NCI-H1105 (cell line): ENCODE results near the gene LONRF2.

Experiments used
- DNase-seq: peaks from one replicate; lab custom pipeline; 2025; lab: John Stamatoyannopoulos, UW

The LONRF2 gene

GRCh38 chr2:100275200-100275589, 47.1 kb downstream of the LONRF2 start:
- DNase-seq = no peak

DNA sequence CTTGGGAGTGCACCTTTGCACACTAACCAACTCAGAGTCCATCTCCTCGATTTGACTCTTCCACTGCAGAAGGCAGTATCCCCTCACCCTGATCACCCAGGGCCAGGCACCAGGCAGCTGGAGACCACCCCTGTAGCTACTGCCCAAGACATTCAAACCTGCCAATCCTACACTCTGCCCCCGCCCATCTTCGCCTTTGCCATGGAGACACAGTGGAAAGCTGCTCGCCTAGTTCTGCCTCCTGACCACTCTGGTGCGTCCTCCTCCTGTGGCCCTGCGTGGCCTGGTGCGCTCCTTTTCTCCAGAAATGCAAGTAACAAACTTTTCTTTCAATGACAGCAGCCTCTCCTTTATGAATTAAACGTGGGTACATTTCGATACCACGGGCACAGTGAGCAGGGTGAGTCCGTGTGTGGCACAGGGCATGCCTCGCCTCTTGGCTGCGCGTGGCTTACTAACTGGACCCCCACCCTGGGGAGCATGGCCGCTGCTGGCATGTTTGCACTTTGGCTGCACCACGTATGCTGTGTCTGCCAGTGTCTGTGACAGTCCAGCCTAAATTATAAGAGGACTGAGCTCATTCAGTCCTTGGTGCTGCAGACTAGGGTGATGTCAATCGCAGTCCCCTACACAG, 47.6 kb downstream of the LONRF2 start:
- no peak for DNase-seq

- DNase-seq = no peak
These were observed 48.2 kb downstream of the LONRF2 start for GRCh38 chr2:100274076-100274475.

DNA sequence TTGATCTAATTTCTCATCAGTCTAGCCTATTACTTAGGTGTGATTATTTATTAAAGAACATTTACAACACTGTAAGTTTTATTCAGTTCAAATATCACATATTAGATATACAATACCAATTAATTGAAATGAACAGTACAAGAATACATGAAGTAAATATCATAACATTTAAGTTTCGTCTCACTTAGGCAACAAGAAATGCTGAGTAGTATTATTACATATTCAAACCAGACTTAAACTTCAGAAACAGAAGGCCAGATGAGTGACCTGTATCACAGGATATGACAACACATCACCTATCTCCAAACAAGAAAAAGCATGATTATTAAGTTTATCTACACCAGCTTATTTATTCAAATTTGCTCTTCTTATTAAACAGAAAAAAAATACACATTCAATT, 48.9 kb downstream of the LONRF2 start:
- no peak for DNase-seq

DNA sequence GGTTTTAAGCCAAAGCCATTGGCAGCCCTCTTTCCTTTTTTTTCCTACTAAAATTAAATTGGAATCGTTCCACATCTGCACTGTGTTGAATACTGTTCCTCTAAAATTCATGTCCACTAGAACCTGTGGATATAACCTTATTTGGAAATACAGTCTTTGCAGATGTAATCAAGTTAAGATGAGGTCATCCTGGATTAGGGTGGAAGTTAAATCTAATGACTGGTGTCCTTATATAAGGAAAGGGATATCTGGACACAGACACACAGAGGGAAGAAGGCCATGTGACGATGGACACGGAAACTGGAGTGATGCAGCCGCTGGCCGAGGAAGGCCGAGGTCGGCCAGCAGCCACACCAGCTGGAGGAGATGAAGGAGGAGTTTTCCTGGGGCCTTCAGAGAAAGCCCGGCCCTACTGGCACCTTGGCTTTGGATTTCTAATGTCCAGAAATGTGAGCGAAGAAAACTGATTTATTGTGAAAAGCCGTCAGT, 49.4 kb downstream of the LONRF2 start:
- DNase-seq = no peak

DNA sequence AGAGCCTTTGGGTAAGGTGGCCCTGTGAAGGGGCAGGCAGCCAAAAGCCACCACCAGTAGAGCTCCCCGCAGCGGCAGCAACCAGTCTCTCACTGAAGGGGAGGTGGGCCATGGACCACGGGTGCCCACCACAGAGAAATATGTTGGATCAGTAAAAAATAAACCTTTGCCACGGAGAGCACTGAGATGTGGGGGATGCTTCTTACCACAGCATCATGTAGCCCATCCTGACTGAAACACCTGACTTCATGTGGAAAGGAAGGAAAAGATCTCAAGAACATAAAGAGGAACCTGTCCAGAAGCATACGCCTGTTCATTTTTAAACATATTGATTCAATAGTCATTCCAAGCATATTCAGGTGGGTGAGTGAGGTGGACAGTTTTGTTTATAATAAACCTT, 51.1 kb downstream of the LONRF2 start:
- DNase-seq = no peak

- no peak for DNase-seq
These were observed 51.7 kb downstream of the LONRF2 start for GRCh38 chr2:100270381-100271146.

- DNase-seq = no peak
These were observed 52.4 kb downstream of the LONRF2 start for GRCh38 chr2:100269889-100270288.

DNA sequence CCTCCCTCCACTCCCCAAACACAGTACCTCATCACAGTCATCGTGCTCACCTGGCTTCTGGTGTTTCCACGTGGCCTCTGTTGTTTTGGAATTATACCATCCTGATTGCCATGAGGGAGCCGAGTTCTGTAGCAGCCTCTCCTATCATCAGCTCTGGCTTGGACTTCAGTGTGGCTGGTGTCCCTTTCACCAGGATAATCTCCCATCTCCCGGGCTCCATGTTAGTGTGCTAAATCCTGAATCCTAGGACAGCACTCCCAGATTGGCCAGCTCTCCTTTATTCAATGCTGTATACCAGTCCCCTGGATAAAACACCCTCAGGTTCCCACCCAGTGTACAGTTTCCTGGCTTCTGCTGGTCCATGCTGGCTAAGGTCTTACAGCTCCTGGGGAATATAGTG, 53.3 kb downstream of the LONRF2 start:
- DNase-seq = no peak

GRCh38 chr2:100267751-100268150, 54.5 kb downstream of the LONRF2 start:
- DNase-seq = no peak

GRCh38 chr2:100266126-100266525, 56.2 kb downstream of the LONRF2 start:
- no peak for DNase-seq

DNA sequence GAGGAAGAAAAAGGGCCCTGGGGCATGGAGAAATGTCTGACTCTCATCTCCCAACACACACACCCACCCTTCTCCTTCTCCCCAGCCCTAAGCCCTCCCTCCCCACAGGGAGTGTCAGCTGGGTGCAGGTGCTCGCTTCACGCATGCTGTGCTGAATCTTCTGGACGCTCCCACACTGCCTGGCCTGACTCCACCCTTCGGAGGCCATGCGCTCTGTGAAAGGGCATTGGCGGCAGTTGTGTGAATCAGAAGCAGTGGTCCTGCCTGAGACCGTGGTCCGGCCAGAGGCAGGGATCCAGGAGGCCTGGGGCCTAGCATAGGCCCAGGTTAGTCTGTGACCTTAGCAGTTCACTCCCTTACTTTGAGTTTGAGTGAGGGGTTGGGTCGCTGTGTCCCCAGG, 57.1 kb downstream of the LONRF2 start:
- DNase-seq = no peak

- no peak for DNase-seq
These were observed 57.6 kb downstream of the LONRF2 start for GRCh38 chr2:100264651-100265050.

- no peak for DNase-seq
These were observed 58.2 kb downstream of the LONRF2 start for GRCh38 chr2:100264121-100264520.

GRCh38 chr2:100262555-100263320, 59.6 kb downstream of the LONRF2 start:
- DNase-seq = peak; percentile 14

- no peak for DNase-seq
These were observed 60.3 kb downstream of the LONRF2 start for GRCh38 chr2:100262046-100262445.

DNA sequence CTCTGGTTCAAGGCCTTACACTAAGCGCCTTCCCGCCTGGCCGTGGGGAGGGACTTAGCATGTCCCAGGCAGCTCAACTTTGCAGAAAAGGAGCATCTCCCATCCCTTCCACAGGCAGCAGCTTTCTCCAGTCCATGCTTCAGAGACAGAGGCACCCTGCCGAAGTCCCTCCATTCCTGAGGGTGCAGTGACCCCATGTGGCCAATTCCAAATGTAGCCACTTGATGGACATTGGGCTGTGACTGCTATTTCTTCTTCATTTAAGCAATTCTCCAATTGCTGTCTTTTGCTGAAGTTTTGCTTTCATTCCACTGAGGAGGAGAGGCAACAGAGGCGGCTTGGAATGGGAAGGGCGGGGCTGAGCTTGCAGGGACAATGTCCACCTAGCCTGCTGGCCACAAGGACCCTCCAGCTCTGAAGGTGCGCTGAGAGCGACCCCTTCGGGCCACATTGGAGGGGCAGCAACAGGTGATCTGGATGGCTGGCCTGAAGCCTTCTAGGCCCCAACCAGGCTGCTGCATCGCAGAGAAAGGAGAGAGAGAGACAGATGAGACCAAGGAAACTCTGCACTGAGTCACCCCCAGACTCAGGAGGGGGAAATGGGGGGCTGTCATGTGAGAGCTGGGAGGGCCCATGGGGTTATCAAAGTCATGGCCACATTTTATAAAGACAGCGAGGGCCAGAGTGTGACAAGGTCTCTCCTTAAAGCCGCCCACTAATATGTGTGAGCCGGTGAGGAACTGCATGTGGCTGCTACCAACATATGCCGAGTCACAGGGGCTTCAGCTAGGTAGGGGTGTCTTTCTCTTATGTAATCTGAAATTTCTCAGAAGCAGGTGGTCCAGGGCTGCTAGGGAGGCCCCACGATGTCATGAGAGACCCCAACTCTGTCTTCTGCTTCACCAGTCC, 61.3 kb downstream of the LONRF2 start:
- DNase-seq = peak; percentile 18

- DNase-seq = no peak
These were observed 63.2 kb downstream of the LONRF2 start for GRCh38 chr2:100259106-100259505.

DNA sequence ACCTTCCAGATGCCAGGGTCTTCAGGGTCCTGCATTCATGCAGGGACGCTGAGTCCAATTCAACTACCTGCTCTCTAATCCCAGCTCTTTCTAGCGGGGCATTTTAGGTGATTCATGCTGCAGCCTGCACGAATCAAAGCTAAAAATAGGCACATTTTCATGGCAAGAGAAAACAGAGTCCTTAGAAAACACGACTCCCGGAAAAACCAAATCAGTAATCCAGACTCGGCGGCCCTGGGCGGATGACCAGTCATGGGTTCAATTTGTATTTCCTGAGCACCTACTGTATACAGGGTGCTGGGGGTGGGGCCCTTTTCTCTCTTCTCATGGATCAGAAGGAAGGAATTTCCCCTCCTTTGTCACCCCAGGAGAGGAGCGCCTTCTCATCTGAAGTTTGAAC, 64.4 kb downstream of the LONRF2 start:
- DNase-seq = no peak

DNA sequence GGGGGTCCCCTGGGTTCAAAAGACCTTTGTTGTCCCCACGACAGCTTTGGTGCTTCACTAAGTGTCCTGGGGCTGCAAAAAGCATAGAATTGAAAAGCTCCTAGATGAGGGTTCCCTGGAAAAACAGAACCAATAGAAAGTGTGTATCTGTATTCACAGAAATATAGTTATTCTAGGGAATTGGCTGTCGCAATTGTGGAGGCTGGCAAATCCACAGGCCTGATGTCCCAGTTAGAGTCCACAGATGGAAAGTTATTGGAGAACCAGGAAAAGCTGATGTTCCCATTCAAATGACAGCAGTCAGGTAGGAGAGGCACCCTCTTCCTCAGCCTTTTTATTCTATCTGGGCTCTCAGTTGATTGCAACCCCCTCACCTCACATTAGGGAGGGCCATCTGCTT, 65.5 kb downstream of the LONRF2 start:
- no peak for DNase-seq

DNA sequence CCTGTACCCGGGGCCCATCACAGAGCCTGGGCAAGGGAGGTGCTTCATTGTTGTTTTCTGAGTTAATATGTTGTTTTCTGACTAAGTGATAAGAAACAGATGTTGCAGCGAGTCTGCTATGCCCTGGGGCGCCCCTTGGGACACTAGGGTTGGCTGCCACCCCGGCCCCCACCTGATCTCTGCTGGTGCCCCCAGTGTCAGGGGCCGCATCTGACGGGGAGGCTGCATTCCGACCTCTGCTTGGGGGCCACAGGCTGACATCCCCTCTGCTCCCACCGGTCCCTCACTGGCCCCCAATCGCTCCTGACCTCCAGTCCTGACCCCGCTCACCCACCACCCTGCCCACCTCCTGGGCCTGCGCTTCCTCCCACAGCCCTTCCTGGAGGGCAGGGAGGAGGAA, 65.9 kb downstream of the LONRF2 start:
- no peak for DNase-seq
